Rectal smooth muscle tissue (tissue), 1 donor: ENCODE data around the gene AGO4.
A peak's percentile ranks its signal among the peaks of the same experiment; 100 is the strongest.
"Not testable (repeated sequence)": the region's sequence is repeated elsewhere in the genome, so short reads cannot be mapped to it uniquely, and the experiment has no call there.

ENCODE experiments used
- H3K27ac ChIP-seq: one replicate; pipeline ENCODE4 v1.7.0; 2013; ENCODE audit warnings: low read depth, low read length, inconsistent platforms
- H3K27me3 ChIP-seq: one replicate; pipeline ENCODE4 v1.7.0; 2013; ENCODE audit warnings: low read length; ENCODE audit not compliant: control insufficient read depth, insufficient read depth
- H3K36me3 ChIP-seq: one replicate; pipeline ENCODE4 v1.7.0; 2013; ENCODE audit warnings: low read length; ENCODE audit not compliant: control insufficient read depth, insufficient read depth
- H3K4me1 ChIP-seq: one replicate; pipeline ENCODE4 v1.7.0; 2013; ENCODE audit warnings: low read length; ENCODE audit not compliant: control insufficient read depth, insufficient read depth
- H3K4me3 ChIP-seq: one replicate; pipeline ENCODE4 v1.7.0; 2013; ENCODE audit warnings: low read length
- H3K9ac ChIP-seq: one replicate; pipeline ENCODE4 v1.7.0; 2013; ENCODE audit warnings: low read length

AGO4 gene

DNA sequence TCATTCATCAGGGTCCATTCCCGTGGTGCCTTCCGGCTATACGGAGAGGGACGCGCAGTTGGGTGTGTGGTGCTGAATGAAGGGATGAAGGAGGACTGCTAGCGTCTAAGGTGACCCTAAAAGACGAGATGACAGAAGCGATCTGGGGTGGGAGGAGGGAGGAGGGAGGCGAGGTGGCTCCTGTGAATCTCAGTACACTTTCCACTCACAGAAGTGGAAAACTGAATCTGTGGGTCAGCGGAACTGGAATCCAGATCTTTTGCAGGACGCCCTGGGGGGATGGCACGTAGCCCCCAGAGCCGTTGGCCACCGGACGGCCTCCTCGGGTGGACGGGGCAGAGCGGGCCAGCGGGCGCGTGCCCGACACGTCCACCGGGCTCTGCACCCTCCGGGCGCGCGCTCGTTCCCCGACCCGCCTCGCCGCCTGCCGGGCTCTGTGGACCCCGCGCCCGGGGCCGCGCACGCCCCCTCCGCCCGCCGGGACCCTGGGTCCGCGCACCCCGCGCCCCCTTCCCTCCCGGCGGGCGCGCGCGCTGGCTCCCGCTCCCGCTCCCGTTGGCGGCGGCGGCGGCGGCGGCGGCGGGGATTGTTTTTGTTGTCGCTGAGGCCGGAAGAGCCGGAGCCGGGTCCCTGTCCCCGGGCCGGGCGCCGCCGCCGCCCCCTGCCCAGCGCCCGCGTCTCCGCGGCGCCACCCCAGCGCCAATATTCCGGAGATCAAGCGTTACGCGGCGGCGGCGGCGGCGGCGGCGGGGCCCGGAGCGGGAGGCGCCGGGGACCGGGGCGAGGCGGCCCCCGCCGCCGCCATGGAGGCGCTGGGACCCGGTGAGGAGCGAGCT lies at the start of gene AGO4:
AGO4 (plus strand) TSS at position 403 of the 836 bp plus-strand sequence; CDS start at position 804, 401 bp downstream.
- Histone ChIP-seq H3K27me3 (no peaks in the 10 kb centered on the region), H3K4me3 (peak within 1 kb of the TSS; percentile 81), H3K4me1 (peaks cover 8% of the 10 kb centered on the region), H3K36me3 (no peaks in the 10 kb centered on the region), H3K27ac (peak within 1 kb of the TSS; percentile 81), H3K9ac (peak within 1 kb of the TSS; percentile 62)

DNA sequence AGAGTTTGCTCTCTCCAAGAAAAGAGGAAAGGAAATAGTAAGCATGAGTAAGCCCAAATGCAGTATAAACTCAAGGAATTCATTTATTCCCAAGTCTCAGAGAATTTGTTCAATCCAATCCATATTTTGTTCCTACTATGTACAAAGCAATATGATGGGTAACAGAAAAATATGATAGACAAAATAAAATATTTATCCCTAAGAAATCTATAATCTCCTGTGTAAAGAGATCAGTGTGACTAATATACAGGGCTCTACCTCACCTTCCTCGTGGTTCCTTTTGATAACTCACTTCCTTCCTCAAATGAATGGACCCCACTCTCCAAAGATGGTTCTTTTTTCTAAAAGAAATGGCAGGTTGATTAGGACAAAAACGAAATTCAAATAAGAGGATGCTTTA lies 45.7 kb upstream of the AGO4 start:
- Histone ChIP-seq H3K27me3 (no peaks in the 10 kb centered on the region), H3K4me3 (no peak overlapping the region), H3K36me3 (no peaks in the 10 kb centered on the region), H3K9ac (no peak overlapping the region), H3K4me1 (no peaks in the 10 kb centered on the region), H3K27ac (no peak overlapping the region)

DNA sequence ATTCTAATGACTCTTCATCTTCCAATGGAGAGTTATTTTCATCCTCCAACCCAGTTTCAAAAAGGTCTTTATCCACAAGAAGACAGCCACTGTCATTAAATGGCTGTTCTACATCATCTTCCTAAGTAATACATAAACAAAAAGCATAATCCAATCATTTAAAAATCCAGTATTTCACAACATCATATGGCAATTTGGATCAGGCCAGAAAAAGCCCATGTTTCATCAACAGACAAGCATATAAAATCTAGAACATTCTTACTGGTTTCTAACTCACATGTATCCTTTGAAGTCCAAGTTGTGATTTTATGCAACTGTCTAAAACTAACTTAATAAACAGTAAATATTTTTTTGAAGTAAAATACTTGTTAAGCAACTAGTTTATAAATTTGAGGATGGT lies 44.6 kb upstream of the AGO4 start:
- Histone ChIP-seq H3K4me1 (no peaks in the 10 kb centered on the region), H3K27me3 (no peaks in the 10 kb centered on the region), H3K36me3 (no peaks in the 10 kb centered on the region), H3K9ac (no peak overlapping the region), H3K4me3 (no peak overlapping the region), H3K27ac (no peak overlapping the region)

DNA sequence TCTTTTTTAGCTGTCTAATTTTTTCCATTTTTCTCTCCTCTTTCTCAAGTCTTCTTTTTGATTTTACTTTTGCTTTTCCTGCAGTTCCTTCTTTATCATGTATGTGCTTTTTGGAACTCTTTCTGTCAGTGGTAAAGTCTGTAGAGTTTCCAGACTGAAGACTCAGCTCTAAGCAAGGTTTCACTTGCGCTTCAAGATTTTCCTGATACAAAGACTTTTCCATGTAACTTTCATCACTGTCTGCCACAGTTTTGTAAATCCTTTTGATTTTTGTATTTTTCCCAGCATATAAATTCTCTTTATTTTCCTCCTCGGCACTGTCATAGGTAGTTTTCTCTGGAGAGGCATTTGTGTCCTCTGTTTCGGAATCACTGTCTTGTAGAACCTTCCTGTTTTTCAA lies 43.5 kb upstream of the AGO4 start:
- no peaks in the 10 kb centered on the region for H3K4me1 ChIP-seq

DNA sequence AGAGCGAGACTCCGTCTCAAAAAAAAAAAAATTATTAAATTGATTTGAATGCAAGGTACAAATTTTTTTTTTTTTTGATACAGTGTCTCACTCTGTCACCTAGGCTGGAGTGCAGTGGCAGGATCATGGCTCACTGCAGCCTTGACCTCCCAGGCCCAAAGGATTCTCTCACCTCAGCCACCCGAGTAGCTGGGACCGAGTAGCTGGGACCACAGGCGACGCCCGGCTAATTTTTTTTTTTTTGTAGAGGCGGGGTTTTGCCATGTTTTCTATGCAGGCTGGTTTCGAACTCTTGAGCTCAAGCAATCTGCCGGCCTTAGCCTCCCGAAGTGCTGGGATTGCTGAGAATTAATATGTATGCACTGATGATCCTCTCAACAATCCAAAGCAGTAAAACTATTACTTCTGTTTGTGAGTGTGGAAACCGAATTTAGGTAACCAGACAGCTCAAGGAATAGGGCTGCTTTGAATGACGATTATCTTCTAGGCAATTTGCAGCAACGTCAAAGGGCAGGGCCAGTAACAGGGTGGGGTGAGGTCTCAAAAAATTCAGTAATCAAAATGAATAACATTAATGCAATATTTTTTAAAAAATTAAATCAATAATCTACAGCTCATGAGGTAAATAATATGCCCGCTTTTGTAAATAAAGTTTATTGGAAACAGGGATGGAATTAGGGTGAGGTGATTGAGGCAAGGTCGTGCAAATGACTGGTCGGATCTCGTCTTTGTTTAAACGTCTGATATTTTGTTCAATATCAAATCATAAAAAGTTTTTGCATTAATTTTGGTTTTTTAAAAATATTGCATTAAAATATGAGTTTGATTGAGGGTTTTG lies 39.2 kb upstream of the AGO4 start:
- H3K27me3 ChIP-seq: no peaks in the 10 kb centered on the region
- no peaks in the 10 kb centered on the region for H3K36me3 ChIP-seq
- H3K4me1 ChIP-seq: no peaks in the 10 kb centered on the region
- peak overlapping the region; percentile 29 for H3K9ac ChIP-seq
- peak overlapping the region; percentile 87 for H3K4me3 ChIP-seq
- peak overlapping the region; percentile 71 for H3K27ac ChIP-seq

More for the DNA sequence above, 43.5 kb upstream of the AGO4 start:
- Histone ChIP-seq H3K27ac (no peak overlapping the region), H3K36me3 (no peaks in the 10 kb centered on the region), H3K9ac (no peak overlapping the region), H3K27me3 (no peaks in the 10 kb centered on the region), H3K4me3 (no peak overlapping the region)

DNA sequence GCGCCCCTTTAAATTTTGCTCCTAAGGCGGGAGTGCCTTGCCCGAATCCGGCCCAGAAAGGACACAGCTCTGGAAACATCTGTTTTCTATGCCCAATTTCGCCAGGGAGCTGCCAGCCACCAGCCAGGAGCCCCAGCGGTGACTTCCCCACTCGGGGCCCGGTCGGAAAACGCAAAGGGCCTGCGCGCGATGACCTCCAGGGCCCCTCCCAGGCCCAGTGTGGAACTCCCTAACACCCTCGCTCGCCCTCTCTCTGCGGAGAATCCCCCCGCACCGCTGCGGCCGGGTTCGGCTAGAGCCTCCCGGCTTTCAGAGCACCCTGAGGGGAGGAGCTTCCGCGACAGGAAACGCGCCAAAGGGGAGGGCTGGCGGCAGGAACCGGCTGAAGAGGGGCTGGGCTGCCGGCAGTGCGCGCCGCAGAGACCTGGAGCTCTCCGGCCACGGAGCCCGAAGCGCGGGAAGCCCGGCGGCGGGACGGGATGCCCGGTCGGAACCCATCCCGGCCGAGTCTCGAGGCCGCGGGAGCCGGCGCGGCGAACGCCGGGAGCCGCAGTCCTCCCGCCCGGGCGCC lies 38.5 kb upstream of the AGO4 start:
- peak overlapping the region; percentile 71 for H3K27ac ChIP-seq

DNA sequence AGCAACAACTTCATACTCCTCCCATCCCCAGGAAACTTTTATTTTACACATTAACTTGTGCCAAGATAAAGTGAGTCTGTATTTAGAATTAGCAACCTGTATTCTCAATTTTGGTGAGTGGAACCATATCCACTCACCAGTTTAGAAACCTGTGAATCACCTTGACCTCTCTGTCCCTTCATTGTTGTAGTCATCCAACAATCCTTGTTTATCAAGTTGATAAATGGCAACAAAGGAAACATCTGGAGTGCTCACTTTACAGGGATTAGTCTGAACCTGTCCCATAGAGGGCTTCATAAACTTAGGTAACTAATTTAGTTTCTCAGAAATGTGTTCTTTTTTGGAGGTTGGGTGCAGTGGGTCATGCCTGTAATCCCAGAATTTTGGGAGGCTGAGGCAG lies 34.1 kb upstream of the AGO4 start:
- Histone ChIP-seq H3K4me1 (no peaks in the 10 kb centered on the region), H3K27ac (no peak overlapping the region), H3K36me3 (no peaks in the 10 kb centered on the region), H3K4me3 (no peak overlapping the region), H3K9ac (no peak overlapping the region), H3K27me3 (no peaks in the 10 kb centered on the region)

More for the DNA sequence above, 38.5 kb upstream of the AGO4 start:
- Histone ChIP-seq H3K9ac (peak overlapping the region; percentile 29), H3K4me1 (no peaks in the 10 kb centered on the region), H3K36me3 (no peaks in the 10 kb centered on the region), H3K27me3 (no peaks in the 10 kb centered on the region), H3K4me3 (peak overlapping the region; percentile 87)

DNA sequence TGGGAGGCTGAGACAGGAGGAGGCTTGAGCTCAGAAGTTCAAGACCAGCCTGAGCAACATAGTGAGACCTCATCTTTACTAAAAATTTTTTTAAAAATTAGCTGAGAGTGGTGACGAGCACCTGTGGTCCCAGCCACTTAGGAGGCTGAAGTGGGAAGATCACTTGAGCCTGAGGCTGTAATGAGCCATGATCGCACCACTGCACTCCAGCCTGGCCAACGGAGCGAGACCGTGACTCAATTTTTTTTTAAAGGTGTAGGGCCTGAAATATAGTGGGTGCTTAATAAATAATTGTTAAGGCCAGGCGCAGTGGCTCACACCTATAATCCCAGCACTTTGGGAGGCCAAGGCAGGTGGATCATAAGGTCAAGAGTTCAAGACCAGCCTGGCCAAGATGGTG lies 31.6 kb upstream of the AGO4 start:
- H3K9ac ChIP-seq, H3K27me3 ChIP-seq, H3K4me1 ChIP-seq, H3K36me3 ChIP-seq, H3K27ac ChIP-seq, H3K4me3 ChIP-seq: not testable (repeated sequence)

DNA sequence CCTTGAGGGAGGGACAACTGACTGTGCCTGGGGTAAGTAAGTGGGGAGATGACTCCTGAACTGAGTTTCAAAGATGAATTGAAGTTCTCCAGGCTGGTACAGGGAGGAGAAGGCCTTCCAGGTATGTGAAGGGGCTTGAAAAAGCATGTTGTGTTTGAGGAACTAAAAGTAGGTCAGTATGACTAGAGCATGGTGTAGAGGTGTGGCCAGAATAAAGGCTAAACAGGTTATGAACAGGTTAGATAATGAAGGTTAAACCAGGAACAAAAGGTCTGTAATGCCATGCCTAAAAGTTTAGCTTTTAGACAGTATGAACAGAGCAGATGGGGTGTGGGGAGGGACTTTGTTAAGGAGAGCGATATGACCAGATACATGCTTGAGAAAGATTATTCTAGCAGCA lies 30.7 kb upstream of the AGO4 start:
- no peak overlapping the region for H3K9ac ChIP-seq
- no peaks in the 10 kb centered on the region for H3K4me1 ChIP-seq
- H3K27me3 ChIP-seq: no peaks in the 10 kb centered on the region
- H3K27ac ChIP-seq: no peak overlapping the region
- no peak overlapping the region for H3K4me3 ChIP-seq
- no peaks in the 10 kb centered on the region for H3K36me3 ChIP-seq

DNA sequence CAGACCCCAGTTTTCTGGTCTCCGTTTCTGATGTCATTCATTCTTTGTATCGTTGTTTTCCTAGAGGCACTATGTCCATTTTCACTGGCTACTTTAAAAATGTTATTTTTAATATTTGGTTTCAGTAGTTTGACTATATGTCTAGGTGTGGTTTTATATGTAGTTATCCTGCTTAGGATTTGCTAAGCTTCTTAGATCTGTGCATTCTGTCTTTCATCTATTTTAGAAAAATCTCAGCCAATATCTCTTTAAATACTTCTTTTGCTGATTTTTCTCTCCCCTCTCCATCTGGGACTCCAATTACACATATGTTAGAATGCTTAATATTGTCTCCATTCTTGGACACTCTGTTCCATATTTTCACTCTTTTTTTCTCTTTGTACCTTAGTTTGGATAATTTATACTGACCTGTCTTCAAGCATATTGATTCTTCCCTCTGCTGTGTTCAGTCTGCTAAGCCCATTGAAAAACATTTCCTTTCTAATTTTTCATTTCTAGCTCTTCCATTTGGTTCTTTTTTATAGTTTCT lies 24.7 kb upstream of the AGO4 start:
- Histone ChIP-seq H3K27me3 (no peaks in the 10 kb centered on the region), H3K4me1 (no peaks in the 10 kb centered on the region), H3K36me3 (no peaks in the 10 kb centered on the region), H3K4me3 (no peak overlapping the region), H3K9ac (no peak overlapping the region), H3K27ac (no peak overlapping the region)

DNA sequence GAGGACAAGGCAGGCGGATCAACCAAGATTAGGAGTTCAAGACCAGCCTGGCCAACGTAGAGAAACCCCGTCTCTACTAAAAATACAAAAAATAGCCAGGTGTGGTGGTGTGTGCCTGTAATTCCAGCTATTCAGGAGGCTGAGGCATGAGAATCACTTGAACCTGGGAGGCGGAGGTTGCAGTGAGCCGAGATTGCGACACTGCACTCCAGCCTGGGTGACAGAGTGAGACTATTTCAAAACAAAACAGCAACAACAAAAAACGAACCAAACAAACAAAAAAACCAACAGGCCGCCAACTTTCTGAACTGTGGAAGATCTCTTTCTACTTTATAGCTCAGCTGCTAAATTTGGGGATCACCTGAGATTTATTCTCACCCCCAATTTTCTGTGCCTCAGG lies 23.5 kb upstream of the AGO4 start:
- not testable (repeated sequence) for H3K36me3 ChIP-seq, H3K4me1 ChIP-seq, H3K4me3 ChIP-seq, H3K9ac ChIP-seq, H3K27me3 ChIP-seq, H3K27ac ChIP-seq

DNA sequence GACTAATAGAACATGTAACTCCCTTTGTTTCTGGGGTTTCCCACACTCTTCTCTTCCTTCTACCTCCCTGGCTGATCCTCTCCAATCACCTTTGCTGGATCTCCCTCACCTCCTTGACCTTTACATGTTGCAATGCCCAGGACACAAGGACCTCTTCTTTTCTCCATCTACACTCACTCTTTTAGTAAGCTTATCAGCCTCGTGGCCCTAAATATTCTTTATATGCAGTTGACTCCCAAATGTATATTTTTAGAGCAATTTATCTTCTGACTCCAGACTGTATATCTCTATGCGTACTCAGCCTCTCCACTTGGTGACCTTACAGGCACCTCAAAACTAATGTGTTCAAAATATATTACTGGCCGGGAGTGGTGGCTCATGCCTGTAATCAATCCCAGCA lies 19.7 kb upstream of the AGO4 start:
- Histone ChIP-seq H3K4me1 (no peaks in the 10 kb centered on the region), H3K4me3 (no peak overlapping the region), H3K27ac (no peak overlapping the region), H3K27me3 (no peaks in the 10 kb centered on the region), H3K9ac (no peak overlapping the region), H3K36me3 (no peaks in the 10 kb centered on the region)
